Measurements from ENCODE around the gene SYT2.
"Not testable (repeated sequence)": the region's sequence is repeated elsewhere in the genome, so short reads cannot be mapped to it uniquely, and the experiment has no call there.

Gene SYT2

GRCh38 chr1:202578565-202578964 is 131.7 kb downstream of the SYT2 start:
- in situ Hi-C loops (cut with MboI; ENCODE audit: low sequenced_read_pairs): no loop called here

- in situ Hi-C loops (cut with MboI; ENCODE audit: low sequenced_read_pairs): no loop called here
Observed at GRCh38 chr1:202578001-202578504, 132.2 kb downstream of the SYT2 start.

DNA sequence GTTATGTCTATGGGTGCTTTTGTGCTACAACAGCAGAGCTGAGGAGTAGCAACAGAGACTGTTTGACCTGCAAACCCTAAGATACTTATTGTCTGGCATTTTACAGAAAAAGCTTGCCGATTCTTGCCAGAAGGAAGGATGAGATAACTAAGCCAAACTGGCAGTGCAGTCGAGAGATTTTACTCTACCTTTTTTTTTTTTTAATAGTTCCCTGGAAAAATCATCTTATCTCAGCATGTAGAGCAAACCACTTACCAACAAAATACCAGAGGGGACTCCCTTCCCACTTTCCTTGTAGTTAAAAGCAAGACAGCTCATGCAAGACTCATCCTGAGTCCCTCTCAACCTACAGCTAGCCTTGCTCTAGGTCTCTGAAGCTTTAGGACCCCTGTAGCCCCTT is 132.9 kb downstream of the SYT2 start:
- in situ Hi-C loops (cut with MboI; ENCODE audit: low sequenced_read_pairs): no loop called here

- in situ Hi-C loops (cut with MboI; ENCODE audit: low sequenced_read_pairs): no loop called here
Observed at GRCh38 chr1:202576816-202577215, 133.4 kb downstream of the SYT2 start.

GRCh38 chr1:202575918-202576653 is 134.2 kb downstream of the SYT2 start:
- in situ Hi-C loops (cut with MboI; ENCODE audit: low sequenced_read_pairs): no loop called here

GRCh38 chr1:202572867-202573266 is 137.4 kb downstream of the SYT2 start:
- in situ Hi-C loops (cut with MboI; ENCODE audit: low sequenced_read_pairs): no loop called here

- in situ Hi-C loops (cut with MboI; ENCODE audit: low sequenced_read_pairs): no loop called here
Observed at GRCh38 chr1:202571719-202572339, 138.4 kb downstream of the SYT2 start.

DNA sequence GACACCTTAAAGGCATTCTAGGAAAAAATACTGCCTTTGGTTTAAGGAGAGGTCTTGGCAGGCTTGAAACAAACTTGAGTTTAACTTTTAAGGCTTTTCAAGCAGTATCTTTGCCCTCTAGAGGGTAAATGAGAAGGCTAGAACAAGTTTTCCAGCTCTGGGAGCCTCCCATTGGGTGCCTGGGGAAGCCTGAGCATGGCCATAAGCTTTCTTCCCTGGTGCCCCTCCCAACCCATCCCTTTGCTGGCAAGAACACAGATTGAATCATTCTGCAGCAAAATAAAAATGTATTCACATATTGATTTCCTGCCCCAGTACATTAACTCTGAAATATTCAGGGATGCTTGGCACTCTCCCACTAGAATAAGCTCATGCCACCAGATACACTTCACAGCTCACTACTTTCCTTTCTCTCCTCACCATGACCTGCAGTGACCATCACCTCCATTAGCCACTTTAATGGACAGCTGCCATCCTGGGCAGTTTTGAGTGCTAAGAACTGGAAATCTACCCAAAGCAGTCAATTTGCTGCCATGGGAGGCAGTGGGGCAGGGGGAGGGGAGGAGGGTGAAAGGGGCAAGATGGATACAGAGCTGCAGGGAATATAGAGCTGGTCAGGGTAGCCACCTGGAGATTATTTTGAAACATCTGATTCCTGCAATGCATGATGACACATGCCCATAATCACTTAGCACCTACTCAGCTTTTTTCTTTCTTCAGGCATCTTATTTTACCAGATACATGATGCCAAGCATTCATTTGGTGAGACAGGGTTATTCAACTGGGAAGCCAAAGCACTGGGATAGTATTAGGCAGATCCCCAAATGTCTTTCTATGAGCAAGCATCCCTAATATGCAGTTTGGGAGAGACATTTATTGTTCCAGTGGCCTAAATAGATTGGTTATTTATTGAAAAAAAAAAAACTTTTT is 140.6 kb downstream of the SYT2 start:
- in situ Hi-C loops (cut with MboI; ENCODE audit: low sequenced_read_pairs): no loop called here

DNA sequence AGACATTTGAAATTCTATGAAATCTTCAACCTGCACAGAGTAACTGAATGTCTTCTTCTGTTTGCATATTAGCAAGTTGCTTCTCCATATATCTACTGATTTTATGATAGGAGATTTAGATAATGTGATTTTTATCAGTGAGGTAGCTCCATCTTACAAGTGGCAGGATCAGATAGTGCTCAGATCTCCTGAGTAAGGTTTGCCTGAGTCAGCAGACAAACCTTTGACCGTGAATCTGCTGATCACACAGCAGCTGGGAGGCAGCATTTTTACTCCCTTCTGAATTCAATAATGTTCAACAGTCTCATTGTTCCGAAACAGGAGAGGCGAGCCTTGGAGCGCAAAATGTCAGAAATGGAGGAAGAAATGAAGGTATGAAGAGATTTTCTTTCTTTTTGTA is 141.4 kb downstream of the SYT2 start:
- in situ Hi-C loops (cut with MboI; ENCODE audit: low sequenced_read_pairs): no loop called here

DNA sequence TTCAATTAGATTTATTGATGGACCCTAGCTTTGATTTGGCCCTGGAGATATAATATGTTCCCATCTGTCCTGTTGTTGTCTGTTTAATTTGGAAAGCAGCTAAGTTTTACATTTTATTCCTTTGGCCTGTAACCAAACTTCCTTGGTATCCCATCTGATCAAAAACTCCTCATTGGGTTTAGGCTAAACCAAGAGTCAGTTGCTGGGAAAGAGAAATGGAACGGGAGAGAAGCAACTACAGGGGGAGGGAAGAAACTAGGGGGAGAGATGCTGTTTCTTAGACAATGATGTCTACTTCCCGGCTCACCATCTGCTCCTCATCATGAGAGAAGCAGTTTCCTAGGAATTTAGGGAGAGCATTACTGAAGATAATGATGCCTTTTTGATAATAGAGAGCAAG is 141.8 kb downstream of the SYT2 start:
- in situ Hi-C loops (cut with MboI; ENCODE audit: low sequenced_read_pairs): no loop called here

DNA sequence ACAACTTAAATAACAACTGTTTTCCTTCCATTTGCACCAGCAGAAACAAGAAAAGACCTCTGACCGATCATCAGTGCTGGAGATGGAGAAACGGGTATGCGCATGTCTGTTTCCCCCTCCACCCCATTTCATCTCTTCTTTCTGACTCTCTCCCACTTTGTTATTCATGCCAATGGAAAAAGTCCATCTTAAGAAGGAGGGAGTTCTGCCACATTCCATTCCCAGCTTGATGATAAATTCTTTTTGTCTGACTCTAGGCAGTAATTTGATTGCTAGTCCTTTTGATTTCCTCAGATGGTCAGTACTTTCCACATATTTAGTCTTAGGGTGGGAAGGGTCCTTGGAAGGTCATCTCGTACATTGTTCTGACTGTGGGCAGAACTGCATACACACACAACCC is 142.5 kb downstream of the SYT2 start:
- in situ Hi-C loops (cut with MboI; ENCODE audit: low sequenced_read_pairs): no loop called here

- in situ Hi-C loops (cut with MboI; ENCODE audit: low sequenced_read_pairs): no loop called here
Observed at GRCh38 chr1:202565890-202566602, 144.2 kb downstream of the SYT2 start.

GRCh38 chr1:202564958-202565495 is 145.2 kb downstream of the SYT2 start:
- in situ Hi-C loops (cut with MboI; ENCODE audit: low sequenced_read_pairs): no loop called here

DNA sequence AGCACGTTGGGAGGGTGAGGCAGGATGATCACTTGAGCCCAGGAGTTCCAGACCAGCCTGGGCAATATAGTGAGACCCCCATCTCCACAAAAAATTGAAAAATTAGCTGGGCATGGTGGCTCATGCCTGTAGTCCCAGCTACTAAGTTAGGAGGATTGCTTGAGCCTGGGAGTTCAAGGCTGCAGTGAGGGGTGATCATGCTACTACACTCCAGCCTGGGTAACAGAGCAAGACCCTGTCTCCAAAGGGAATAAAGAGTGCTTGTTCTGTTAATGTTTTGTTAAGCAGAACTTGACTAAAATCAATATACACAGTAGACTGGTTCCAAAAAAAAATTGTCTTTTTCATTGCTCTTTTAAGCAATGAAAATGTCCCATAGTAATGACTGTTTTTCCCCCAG is 146.4 kb downstream of the SYT2 start:
- in situ Hi-C loops (cut with MboI; ENCODE audit: low sequenced_read_pairs): no loop called here

- in situ Hi-C loops (cut with MboI; ENCODE audit: low sequenced_read_pairs): no loop called here
Observed at GRCh38 chr1:202562444-202563060, 147.7 kb downstream of the SYT2 start.

- in situ Hi-C loops (cut with MboI; ENCODE audit: low sequenced_read_pairs): no loop called here
Observed at GRCh38 chr1:202561726-202562443, 148.4 kb downstream of the SYT2 start.

DNA sequence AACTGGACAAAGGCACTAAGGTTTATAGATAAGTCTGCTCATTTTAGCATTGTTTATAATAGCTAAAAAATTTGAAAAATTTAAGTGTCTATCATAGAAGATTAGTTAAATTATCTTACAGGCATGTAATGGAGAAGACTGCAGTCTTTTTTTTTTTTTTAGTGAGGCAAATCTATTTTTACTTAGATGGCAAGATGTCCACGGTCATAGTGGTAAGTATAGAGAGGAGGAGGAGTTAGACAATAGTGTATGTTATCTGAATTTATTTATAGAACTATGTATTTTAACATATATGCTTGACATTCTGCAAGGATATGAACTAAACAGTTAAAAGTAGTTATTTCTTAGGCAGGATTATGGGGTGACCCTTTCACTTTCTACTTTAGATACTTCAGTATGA is 149.0 kb downstream of the SYT2 start:
- in situ Hi-C loops (cut with MboI; ENCODE audit: low sequenced_read_pairs): no loop called here

DNA sequence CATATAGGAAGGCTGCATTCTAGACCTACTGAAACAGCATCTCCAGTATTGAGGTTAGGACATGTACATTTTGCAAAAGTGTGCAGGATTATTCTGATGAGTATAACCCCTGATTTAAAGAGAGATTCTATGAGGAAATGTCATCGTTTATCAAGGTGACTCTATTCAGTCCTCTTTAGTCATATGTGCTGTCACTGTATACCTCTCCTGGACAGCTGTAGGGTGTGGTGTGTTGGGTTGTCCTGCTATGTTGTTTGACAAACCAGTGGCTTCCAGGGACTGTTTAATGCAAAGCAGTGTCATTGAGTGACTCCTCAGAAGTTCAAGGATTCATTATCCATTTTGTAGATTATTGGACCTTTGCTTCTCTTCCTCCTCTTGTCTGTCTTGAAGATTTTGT is 152.6 kb downstream of the SYT2 start:
- in situ Hi-C loops (cut with MboI; ENCODE audit: low sequenced_read_pairs): not testable (repeated sequence)

DNA sequence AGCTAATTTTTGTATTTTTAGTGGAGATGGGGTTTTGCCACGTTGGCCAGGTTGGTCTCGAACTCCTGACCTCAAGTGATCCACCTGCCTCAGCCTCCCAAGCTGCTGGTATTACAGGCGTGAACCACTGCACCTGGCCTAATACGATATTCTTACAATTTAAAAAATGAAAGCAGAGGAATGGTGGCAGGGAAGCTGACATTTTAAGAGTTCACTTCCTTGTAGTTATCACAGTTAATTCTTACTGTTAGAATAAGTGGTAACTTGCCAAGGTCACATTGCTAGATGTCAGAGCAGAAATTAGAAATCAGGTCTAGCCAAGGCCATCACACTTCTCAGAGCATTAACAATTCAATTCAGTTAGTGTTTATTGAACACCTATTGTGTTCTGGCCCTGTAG is 154.2 kb downstream of the SYT2 start:
- in situ Hi-C loops (cut with MboI; ENCODE audit: low sequenced_read_pairs): not testable (repeated sequence)
